ENCODE results near the gene TBC1D24. TPM values are rescaled to one million over a fixed set of nuclear protein-coding genes. Genes with fewer than 3 reads are reported as not detected.
"Not testable (repeated sequence)": the region's sequence is repeated elsewhere in the genome, so short reads cannot be mapped to it uniquely, and the experiment has no call there.

The TBC1D24 gene
- total RNA-seq, 1 donor from 2014 or later: 11.1 TPM

DNA sequence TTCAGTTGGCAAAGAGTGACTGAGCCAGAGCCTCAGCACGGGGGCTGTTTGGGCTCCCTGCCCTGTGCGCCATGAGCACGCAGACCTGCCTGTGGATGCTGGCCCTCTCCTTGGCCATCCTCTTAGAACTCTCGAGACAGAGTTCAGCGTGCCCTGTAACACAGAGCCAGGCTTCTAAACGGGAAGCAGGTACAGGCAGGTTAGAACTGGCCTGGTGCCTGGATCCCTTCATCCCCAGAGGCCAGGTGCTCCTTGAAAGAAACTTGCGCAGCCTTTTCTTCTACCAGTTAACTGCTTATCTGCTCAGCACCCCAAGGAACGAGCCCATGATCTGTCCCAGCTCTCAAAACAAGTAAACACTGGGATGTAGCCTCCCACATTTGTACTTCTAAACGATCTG, 38.8 kb upstream of the TBC1D24 start:
- no peaks in the 10 kb centered on the region for H3K27me3 ChIP-seq (ENCODE audit: low read depth)
- no peak for DNase-seq
- no peak for TF ChIP-seq CTCF (IDR thresholded peaks at IDR 0.05; ENCODE audit: borderline replicate concordance)

DNA sequence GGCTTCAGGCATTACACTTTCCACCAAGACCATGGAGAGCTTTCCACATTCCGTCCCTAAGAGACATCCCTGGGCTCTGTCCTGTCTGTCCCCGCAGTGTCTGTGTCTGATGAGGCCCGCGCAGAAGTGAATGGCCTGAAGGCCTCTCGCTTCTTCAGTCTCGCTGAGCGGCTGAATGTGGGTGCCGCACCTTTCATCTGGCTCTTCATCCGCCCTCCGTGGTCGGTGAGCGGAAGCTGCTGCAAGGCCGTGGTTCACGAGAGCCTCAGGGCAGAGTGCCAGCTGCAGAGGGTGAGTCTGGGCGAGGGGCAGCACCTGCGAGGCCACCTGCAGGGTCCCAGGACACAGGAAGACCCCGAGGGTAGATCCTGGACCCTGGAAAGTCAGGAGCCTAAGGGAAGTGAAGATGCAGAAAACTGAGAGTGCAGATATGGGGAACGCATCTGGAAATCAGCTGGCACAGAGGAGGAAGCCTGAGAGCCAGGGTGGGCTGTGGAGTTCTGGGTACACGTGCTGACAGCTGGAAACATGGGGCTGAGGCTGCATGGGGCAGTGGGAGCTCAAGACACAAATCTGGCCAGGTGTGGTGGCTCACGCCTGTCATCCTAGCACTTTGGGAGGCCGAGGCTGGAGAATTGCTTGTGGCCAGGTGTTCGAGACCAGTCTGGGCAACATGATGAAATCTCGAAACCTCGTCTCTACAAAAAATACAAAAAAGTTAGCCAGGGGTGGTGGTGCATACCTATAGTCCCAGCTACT, 37.7 kb upstream of the TBC1D24 start:
- no peak for TF ChIP-seq CTCF (IDR thresholded peaks at IDR 0.05; ENCODE audit: borderline replicate concordance)
- intact Hi-C loops (cut with micrococcal nuclease): loop anchor here (10.0 kb wide), 1 partner anchor 102 kb away; no protein-coding TSS in a partner anchor

More for the DNA sequence above, 38.8 kb upstream of the TBC1D24 start:
- no peaks in the 10 kb centered on the region for H3K9me3 ChIP-seq (replicated peaks)
- no peaks in the 10 kb centered on the region for H3K4me1 ChIP-seq
- H3K36me3 ChIP-seq: peaks cover 26% of the 10 kb centered on the region
- no peak overlapping the region for H3K27ac ChIP-seq (replicated peaks)
- no peak overlapping the region for H3K4me3 ChIP-seq
- intact Hi-C loops (cut with micrococcal nuclease): loop anchor here (10.0 kb wide), 1 partner anchor 101 kb away; no protein-coding TSS in a partner anchor

GRCh38 chr16:2438121-2438520, 36.8 kb upstream of the TBC1D24 start:
- Histone ChIP-seq H3K36me3 (peaks cover 16% of the 10 kb centered on the region), H3K9me3 (replicated peaks) (no peaks in the 10 kb centered on the region), H3K4me3 (no peak overlapping the region), H3K27me3 (ENCODE audit: low read depth) (no peaks in the 10 kb centered on the region), H3K4me1 (no peaks in the 10 kb centered on the region), H3K27ac (replicated peaks) (no peak overlapping the region)
- no peak for DNase-seq
- TF ChIP-seq CTCF (IDR thresholded peaks at IDR 0.05; ENCODE audit: borderline replicate concordance): no peak
- intact Hi-C loops (cut with micrococcal nuclease): loop anchor here (10.0 kb wide), 1 partner anchor 103 kb away; no protein-coding TSS in a partner anchor

More for the DNA sequence above, 37.7 kb upstream of the TBC1D24 start:
- DNase-seq: no peak
- Histone ChIP-seq H3K36me3 (peaks cover 22% of the 10 kb centered on the region), H3K4me1 (no peaks in the 10 kb centered on the region), H3K27me3 (ENCODE audit: low read depth) (no peaks in the 10 kb centered on the region), H3K9me3 (replicated peaks) (no peaks in the 10 kb centered on the region), H3K4me3 (no peak overlapping the region), H3K27ac (replicated peaks) (no peak overlapping the region)

- no peaks in the 10 kb centered on the region for H3K9me3 ChIP-seq (replicated peaks)
- H3K4me3 ChIP-seq: no peak overlapping the region
- intact Hi-C loops (cut with micrococcal nuclease): loop anchor here (10.0 kb wide), 1 partner anchor 105 kb away; no protein-coding TSS in a partner anchor
- H3K27ac ChIP-seq (replicated peaks): no peak overlapping the region
- TF ChIP-seq CTCF (IDR thresholded peaks at IDR 0.05; ENCODE audit: borderline replicate concordance): no peak
- no peaks in the 10 kb centered on the region for H3K4me1 ChIP-seq
- DNase-seq: no peak
- no peaks in the 10 kb centered on the region for H3K27me3 ChIP-seq (ENCODE audit: low read depth)
- peaks cover 12% of the 10 kb centered on the region for H3K36me3 ChIP-seq
These were observed 35.3 kb upstream of the TBC1D24 start for GRCh38 chr16:2439598-2439997.

- peaks cover 20% of the 10 kb centered on the region for H3K36me3 ChIP-seq
- H3K9me3 ChIP-seq (replicated peaks); H3K27me3 ChIP-seq (ENCODE audit: low read depth); H3K4me3 ChIP-seq; intact Hi-C loops (cut with micrococcal nuclease); DNase-seq; H3K27ac ChIP-seq (replicated peaks); H3K4me1 ChIP-seq: not testable (repeated sequence)
These were observed 33.7 kb upstream of the TBC1D24 start for GRCh38 chr16:2441143-2441804.

- H3K4me1 ChIP-seq: no peaks in the 10 kb centered on the region
- no peaks in the 10 kb centered on the region for H3K9me3 ChIP-seq (replicated peaks)
- H3K27ac ChIP-seq (replicated peaks): no peak overlapping the region
- no peak overlapping the region for H3K4me3 ChIP-seq
- no peak for TF ChIP-seq CTCF (IDR thresholded peaks at IDR 0.05; ENCODE audit: borderline replicate concordance)
- intact Hi-C loops (cut with micrococcal nuclease): no loop called here
- H3K36me3 ChIP-seq: peaks cover 23% of the 10 kb centered on the region
- no peaks in the 10 kb centered on the region for H3K27me3 ChIP-seq (ENCODE audit: low read depth)
- no peak for DNase-seq
These were observed 31.4 kb upstream of the TBC1D24 start for GRCh38 chr16:2443555-2443954.

Data from left ventricle myocardium inferior (tissue), 1 donor.